ENCODE measurements around the gene KCNJ3. TPM values are rescaled to one million over a fixed set of nuclear protein-coding genes. Genes with fewer than 3 reads are reported as not detected.

The KCNJ3 gene
- total RNA-seq (2021; ENCODE audit: unreplicated experiment) (not detected), Bru-seq, nascent RNA (percentile 2 among the genes with signal in this experiment), BruChase-seq, experiment 1, labeled RNA remaining after a 6-hour chase (percentile 2 among the genes with signal in this experiment), BruChase-seq, experiment 2, labeled RNA remaining after a 2-hour chase (percentile 3 among the genes with signal in this experiment)
- not detected in 2 replicates for polyA plus RNA-seq (2012)
- long read RNA-seq: 0 reads

GRCh38 chr2:154698296-154698720 is at the start of gene KCNJ3:
KCNJ3 (plus strand) TSS chr2:154698695; CDS start chr2:154698776, 81 bp downstream.
- Histone ChIP-seq H3K79me2 (ENCODE audit: insufficient read depth, low read length) (no peaks in the 10 kb centered on the region), H3K36me3 (ENCODE audit: control insufficient read depth in 1 of 2, insufficient read depth in 2 of 2, low read length in 2 of 2) (no peaks in the 10 kb centered on the region), H3K27me3 (ENCODE audit: insufficient read depth, low read length) (no peaks in the 10 kb centered on the region), H3K9me2 (ENCODE audit: insufficient read depth) (no peaks in the 10 kb centered on the region), H3K4me2 (ENCODE audit: low read length) (no peak within 1 kb of the TSS), H4K20me1 (ENCODE audit: insufficient read depth) (no peaks in the 10 kb centered on the region), H3K9ac (ENCODE audit: low read length) (no peak within 1 kb of the TSS), H3K4me1 (ENCODE audit: control insufficient read depth in 1 of 2, insufficient read depth in 2 of 2, low read length in 2 of 2) (no peaks in the 10 kb centered on the region; a peak in 1 of 4 replicates), H2AFZ (ENCODE audit: low read depth, low read length, poor library complexity, severe bottlenecking) (no peak within 1 kb of the TSS), H3K27ac (ENCODE audit: low read depth, low read length) (no peak within 1 kb of the TSS), H3K4me3 (replicated peaks in 1 of 2; ENCODE audit: low read depth in 1 of 2, low read length in 2 of 2) (no peak within 1 kb of the TSS), H3K9me3 (ENCODE audit: control insufficient read depth in 1 of 2, insufficient read depth in 1 of 2, low read depth in 1 of 2, low read length in 2 of 2) (no peaks in the 10 kb centered on the region)
- intact Hi-C loops (cut with micrococcal nuclease): no loop called here
- ATAC-seq: no peak
- ChIA-PET POLR2A (no interaction called here), CTCF (no interaction called here), RAD21 (ENCODE audit: low non-redundant PET in 1 of 2, low total read pairs in 2 of 2, uncharacterized antibody in 2 of 2, unreplicated experiment in 2 of 2) (no interaction called here)
- BruUV-seq (replicated peaks): no TSS peak
- no peak for TF ChIP-seq EGR1 (IDR thresholded peaks at IDR 0.05; ENCODE audit: low read depth)
- TF ChIP-seq, protein P1, sequence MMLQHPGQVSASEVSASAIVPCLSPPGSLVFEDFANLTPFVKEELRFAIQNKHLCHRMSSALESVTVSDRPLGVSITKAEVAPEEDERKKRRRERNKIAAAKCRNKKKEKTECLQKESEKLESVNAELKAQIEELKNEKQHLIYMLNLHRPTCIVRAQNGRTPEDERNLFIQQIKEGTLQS (IDR thresholded peaks at IDR 0.05): no peak
- TF ChIP-seq JUND (IDR thresholded peaks at IDR 0.05): no peak
- TF ChIP-seq ZFX (IDR thresholded peaks at IDR 0.05): no peak
- TF ChIP-seq MAX (IDR thresholded peaks at IDR 0.05): no peak
- no peak for TF ChIP-seq TCF7L2 (IDR thresholded peaks at IDR 0.05; ENCODE audit: borderline replicate concordance, extremely low read depth, insufficient read depth, insufficient read length)
- TF ChIP-seq CEBPB (IDR thresholded peaks at IDR 0.05; ENCODE audit: low read depth): no peak
- DNase-seq (ENCODE audit: low read depth, low spot score): no peak

- no peaks in the 10 kb centered on the region for H3K9me3 ChIP-seq (ENCODE audit: control insufficient read depth in 1 of 2, insufficient read depth in 1 of 2, low read depth in 1 of 2, low read length in 2 of 2)
- no peak overlapping the region for H3K9ac ChIP-seq (ENCODE audit: low read length)
- ChIA-PET POLR2A (no interaction called here), RAD21 (ENCODE audit: low non-redundant PET in 1 of 2, low total read pairs in 2 of 2, uncharacterized antibody in 2 of 2, unreplicated experiment in 2 of 2) (no interaction called here), CTCF (no interaction called here)
- ATAC-seq (no peak), DNase-seq (ENCODE audit: low read depth, low spot score) (no peak)
- no peak overlapping the region for H3K4me3 ChIP-seq (replicated peaks in 1 of 2; ENCODE audit: low read depth in 1 of 2, low read length in 2 of 2)
- no peak for TF ChIP-seq REST (IDR thresholded peaks at IDR 0.05; ENCODE audit: low read depth)
- no peak for TF ChIP-seq EGR1 (IDR thresholded peaks at IDR 0.05; ENCODE audit: low read depth)
- TF ChIP-seq EZH2 (IDR thresholded peaks at IDR 0.05): no peak
- no peak for TF ChIP-seq ZFX (IDR thresholded peaks at IDR 0.05)
- no peak for TF ChIP-seq FOSL1 (IDR thresholded peaks at IDR 0.05; ENCODE audit: low read depth)
- no peak for TF ChIP-seq ZBTB33 (IDR thresholded peaks at IDR 0.05; ENCODE audit: extremely low read depth, insufficient replicate concordance, low read length)
- no peaks in the 10 kb centered on the region for H3K27me3 ChIP-seq (ENCODE audit: insufficient read depth, low read length)
- no peaks in the 10 kb centered on the region for H4K20me1 ChIP-seq (ENCODE audit: insufficient read depth)
- BruUV-seq (replicated peaks): no TSS peak
- no peaks in the 10 kb centered on the region for H3K79me2 ChIP-seq (ENCODE audit: insufficient read depth, low read length)
- H3K27ac ChIP-seq (ENCODE audit: low read depth, low read length): no peak overlapping the region
- no peaks in the 10 kb centered on the region for H3K36me3 ChIP-seq (ENCODE audit: control insufficient read depth in 1 of 2, insufficient read depth in 2 of 2, low read length in 2 of 2)
- no peaks in the 10 kb centered on the region for H3K9me2 ChIP-seq (ENCODE audit: insufficient read depth)
- H3K4me1 ChIP-seq (ENCODE audit: control insufficient read depth in 1 of 2, insufficient read depth in 2 of 2, low read length in 2 of 2): no peaks in the 10 kb centered on the region
- no peak overlapping the region for H3K4me2 ChIP-seq (ENCODE audit: low read length)
- intact Hi-C loops (cut with micrococcal nuclease): no loop called here
- H2AFZ ChIP-seq (ENCODE audit: low read depth, low read length, poor library complexity, severe bottlenecking): no peak overlapping the region
These were observed 43.0 kb upstream of the KCNJ3 start for GRCh38 chr2:154655499-154655898.
